HEK293 (cell line): Measurements from ENCODE around the gene PFKM.

ENCODE experiments used
- CTCF ChIA-PET: fragments of 350-600 bp; formaldehyde crosslinking; extraction: SDS; loops from one replicate; lab custom pipeline; 2021; ENCODE audit warnings: antibody characterized with exemption; lab: Yijun Ruan, JAX
- POLR2A ChIA-PET: fragments of 300-600 bp; formaldehyde crosslinking; extraction: SDS; loops from one replicate; lab custom pipeline; 2020; ENCODE audit warnings: antibody characterized with exemption, inconsistent platforms; lab: Yijun Ruan, JAX
- H3K27ac ChIP-seq: fragments of 200-500 bp; sonication (Bioruptor generic); 2 replicates; pipeline ENCODE4 v1.5.1; 2014; ENCODE audit warnings: low read depth, low read length, control low read depth, inconsistent platforms; ENCODE audit errors: extremely low read depth
- H3K36me3 ChIP-seq, 2 experiments: fragments of 200-500 bp in 1 of 2; sonication (Bioruptor generic) in 1 of 2; 1 replicate in 1 of 2; 2 replicates in 1 of 2; pipeline ENCODE4 v1.5.1; 2014 to 2017; ENCODE audit warnings: inconsistent platforms in 2 of 2, low read length in 2 of 2; ENCODE audit not compliant: control insufficient read depth in 2 of 2, insufficient read depth in 1 of 2
- H3K4me1 ChIP-seq: fragments of 200-500 bp; sonication (Bioruptor generic); 2 replicates; pipeline ENCODE4 v1.5.1; 2014; ENCODE audit warnings: mild to moderate bottlenecking, low read length, inconsistent platforms; ENCODE audit not compliant: control insufficient read depth, insufficient read depth
- H3K4me3 ChIP-seq: 2 replicates; pipeline ENCODE4 v1.5.1; 2011; ENCODE audit warnings: low read depth, mild to moderate bottlenecking, control low read depth, low read length, moderate library complexity
- H3K9me3 ChIP-seq: fragments of 200-500 bp; sonication (Bioruptor generic); 2 replicates; pipeline ENCODE4 v1.5.1; 2014; ENCODE audit warnings: low read depth, low read length, inconsistent platforms; ENCODE audit not compliant: control insufficient read depth, insufficient read depth
- CTCF ChIP-seq: fragments of 450-650 bp; formaldehyde crosslinking; IDR thresholded peaks from 2 replicates; pipeline ENCODE4 v1.5.1; 2016; ENCODE audit warnings: missing biosample characterization, missing genetic modification characterization
- GLI4 ChIP-seq: fragments of 450-650 bp; formaldehyde crosslinking; IDR thresholded peaks from 2 replicates; pipeline ENCODE4 v1.5.1; 2016; ENCODE audit warnings: missing biosample characterization, missing genetic modification characterization
- HOXA7 ChIP-seq: sonication (generic); formaldehyde crosslinking; IDR thresholded peaks from 2 replicates; pipeline ENCODE4 v1.8.1; 2022; ENCODE audit warnings: missing genetic modification reagents, borderline replicate concordance
- KLF10 ChIP-seq: fragments of 450-650 bp; IDR thresholded peaks from 2 replicates; pipeline ENCODE4 v1.5.1; 2018; ENCODE audit warnings: missing biosample characterization, mild to moderate bottlenecking, missing genetic modification characterization
- OVOL3 ChIP-seq: fragments of 450-650 bp; formaldehyde crosslinking; IDR thresholded peaks from 2 replicates; pipeline ENCODE4 v1.5.1; 2016; ENCODE audit warnings: missing biosample characterization, missing genetic modification characterization
- SP2 ChIP-seq: fragments of 450-650 bp; formaldehyde crosslinking; IDR thresholded peaks from 2 replicates; pipeline ENCODE4 v1.5.1; 2016; ENCODE audit warnings: missing biosample characterization, missing genetic modification characterization
- TCF7L2 ChIP-seq: IDR thresholded peaks from 2 replicates; pipeline ENCODE4 v1.6.1; 2011; ENCODE audit warnings: low read depth, mild to moderate bottlenecking, inconsistent platforms, low read length, moderate library complexity, borderline replicate concordance
- TRIM28 ChIP-seq: IDR thresholded peaks from 2 replicates; pipeline ENCODE4 v1.6.1; 2011; ENCODE audit warnings: low read length, control low read depth, borderline replicate concordance
- ZBTB49 ChIP-seq: fragments of 450-650 bp; formaldehyde crosslinking; IDR thresholded peaks from 2 replicates; pipeline ENCODE4 v1.5.1; 2016; ENCODE audit warnings: missing biosample characterization, missing genetic modification characterization, low read depth
- ZBTB7A ChIP-seq: fragments of 450-650 bp; formaldehyde crosslinking; IDR thresholded peaks from 2 replicates; pipeline ENCODE4 v1.5.1; 2016; ENCODE audit warnings: low read depth, missing biosample characterization, missing genetic modification characterization
- ZFP3 ChIP-seq: fragments of 450-650 bp; formaldehyde crosslinking; IDR thresholded peaks from 2 replicates; pipeline ENCODE4 v1.5.1; 2016; ENCODE audit warnings: low read depth, missing biosample characterization, missing genetic modification characterization
- ZNF10 ChIP-seq: fragments of 450-650 bp; formaldehyde crosslinking; IDR thresholded peaks from 2 replicates; pipeline ENCODE4 v1.5.1; 2017; ENCODE audit warnings: missing biosample characterization, missing genetic modification characterization
- ZNF114 ChIP-seq: fragments of 450-650 bp; formaldehyde crosslinking; IDR thresholded peaks from 2 replicates; pipeline ENCODE4 v1.5.0; 2017; ENCODE audit warnings: missing biosample characterization, missing genetic modification characterization
- ZNF174 ChIP-seq: fragments of 450-650 bp; formaldehyde crosslinking; IDR thresholded peaks from 2 replicates; pipeline ENCODE4 v1.5.0; 2017; ENCODE audit warnings: missing biosample characterization, mild to moderate bottlenecking, missing genetic modification characterization
- ZNF239 ChIP-seq: fragments of 450-650 bp; formaldehyde crosslinking; IDR thresholded peaks from 2 replicates; pipeline ENCODE4 v1.5.1; 2016; ENCODE audit warnings: missing biosample characterization, missing genetic modification characterization
- ZNF324 ChIP-seq: fragments of 450-650 bp; formaldehyde crosslinking; IDR thresholded peaks from 2 replicates; pipeline ENCODE4 v1.5.1; 2016; ENCODE audit warnings: missing biosample characterization, missing genetic modification characterization
- ZNF350 ChIP-seq: fragments of 450-650 bp; formaldehyde crosslinking; IDR thresholded peaks from 2 replicates; pipeline ENCODE4 v1.5.0; 2017; ENCODE audit warnings: missing biosample characterization, mild to moderate bottlenecking, missing genetic modification characterization
- ZNF394 ChIP-seq: fragments of 450-650 bp; formaldehyde crosslinking; IDR thresholded peaks from 2 replicates; pipeline ENCODE4 v1.5.1; 2016; ENCODE audit warnings: missing biosample characterization, missing genetic modification characterization, mild to moderate bottlenecking, moderate library complexity, borderline replicate concordance
- ZNF398 ChIP-seq: fragments of 450-650 bp; formaldehyde crosslinking; IDR thresholded peaks from 2 replicates; pipeline ENCODE4 v1.5.1; 2017; ENCODE audit warnings: missing biosample characterization, missing genetic modification characterization
- ZNF529 ChIP-seq: fragments of 450-650 bp; formaldehyde crosslinking; IDR thresholded peaks from 2 replicates; pipeline ENCODE4 v1.5.1; 2017; ENCODE audit warnings: missing genetic modification characterization, missing biosample characterization; ENCODE audit not compliant: insufficient replicate concordance
- ZNF549 ChIP-seq: fragments of 450-650 bp; IDR thresholded peaks from 2 replicates; pipeline ENCODE4 v1.5.1; 2018; ENCODE audit warnings: missing biosample characterization, missing genetic modification characterization, mild to moderate bottlenecking, inconsistent platforms, moderate library complexity
- ZNF580 ChIP-seq: fragments of 450-650 bp; formaldehyde crosslinking; IDR thresholded peaks from 2 replicates; pipeline ENCODE4 v1.5.1; 2016; ENCODE audit warnings: missing biosample characterization, missing genetic modification characterization
- ZNF596 ChIP-seq: fragments of 450-650 bp; IDR thresholded peaks from 2 replicates; pipeline ENCODE4 v1.5.0; 2018; ENCODE audit warnings: missing biosample characterization, mild to moderate bottlenecking, missing genetic modification characterization, moderate library complexity
- ZNF629 ChIP-seq: fragments of 450-650 bp; formaldehyde crosslinking; IDR thresholded peaks from 2 replicates; pipeline ENCODE4 v1.5.1; 2017; ENCODE audit warnings: missing biosample characterization, missing genetic modification characterization
- ZNF670 ChIP-seq: fragments of 450-650 bp; formaldehyde crosslinking; IDR thresholded peaks from 2 replicates; pipeline ENCODE4 v1.5.1; 2016; ENCODE audit warnings: missing biosample characterization, missing genetic modification characterization, low read depth
- ZNF747 ChIP-seq: fragments of 450-650 bp; formaldehyde crosslinking; IDR thresholded peaks from 2 replicates; pipeline ENCODE4 v1.5.1; 2016; ENCODE audit warnings: missing biosample characterization, missing genetic modification characterization
- ZSCAN16 ChIP-seq: fragments of 450-650 bp; formaldehyde crosslinking; IDR thresholded peaks from 2 replicates; pipeline ENCODE4 v1.5.1; 2016; ENCODE audit warnings: missing biosample characterization, missing genetic modification characterization

The PFKM gene

GRCh38 chr12:48070033-48070432 is 49.1 kb upstream of the PFKM start (continued):
- no peak for TF ChIP-seq ZBTB49
- TF ChIP-seq ZNF670 (tag by site-specific recombination), result no peak
- TF ChIP-seq ZNF350, result no peak
- TF ChIP-seq SP2, result no peak
- TF ChIP-seq ZNF394 (tag by site-specific recombination), result no peak
- no peak for TF ChIP-seq TCF7L2
- TF ChIP-seq ZNF629 (tag by site-specific recombination), result no peak

GRCh38 chr12:48070731-48071130 is 48.4 kb upstream of the PFKM start:
- ChIA-PET CTCF (interaction anchor here (0.7 kb wide), 2 partner anchors 49 to 199 kb away, joined by 3 read pairs; no protein-coding TSS in a partner anchor), POLR2A (no interaction called here)
- Histone ChIP-seq H3K36me3 (peaks cover 70 to 71% of the 10 kb centered on the region in 2 experiments), H3K27ac (no peak overlapping the region), H3K4me3 (no peak overlapping the region), H3K9me3 (no peaks in the 10 kb centered on the region), H3K4me1 (no peaks in the 10 kb centered on the region)
- TF ChIP-seq ZNF549 (no peak), ZSCAN16 (no peak), ZNF114 (tag by site-specific recombination) (no peak), ZFP3 (tag by site-specific recombination) (no peak)

- TF ChIP-seq CTCF, result no peak
- TF ChIP-seq GLI4, result no peak
- no peak for TF ChIP-seq ZNF239 (tag by site-specific recombination)
- H3K36me3 ChIP-seq, result peaks cover 61 to 64% of the 10 kb centered on the region in 2 experiments
- CTCF ChIA-PET, result no interaction called here
- H3K4me3 ChIP-seq, result no peak overlapping the region
- no peaks in the 10 kb centered on the region for H3K4me1 ChIP-seq
- POLR2A ChIA-PET, result no interaction called here
- H3K27ac ChIP-seq, result no peak overlapping the region
- no peaks in the 10 kb centered on the region for H3K9me3 ChIP-seq
Observed at GRCh38 chr12:48071808-48072207, 47.4 kb upstream of the PFKM start.

- no peaks in the 10 kb centered on the region for H3K4me1 ChIP-seq
- peaks cover 57 to 61% of the 10 kb centered on the region in 2 experiments for H3K36me3 ChIP-seq
- no peak overlapping the region for H3K27ac ChIP-seq
- POLR2A ChIA-PET, result no interaction called here
- no peaks in the 10 kb centered on the region for H3K9me3 ChIP-seq
- H3K4me3 ChIP-seq, result no peak overlapping the region
- TF ChIP-seq TRIM28 (no peak), ZNF596 (tag by site-specific recombination) (no peak), ZNF324 (tag by site-specific recombination) (no peak), ZNF580 (tag by site-specific recombination) (no peak), HOXA7 (CRISPR knock-in tag) (no peak), ZNF10 (tag by site-specific recombination) (no peak), ZBTB7A (tag by site-specific recombination) (no peak), KLF10 (no peak), OVOL3 (tag by site-specific recombination) (no peak), ZNF529 (tag by site-specific recombination) (no peak), ZNF549 (no peak), ZNF174 (tag by site-specific recombination) (no peak), ZNF398 (tag by site-specific recombination) (no peak), ZNF747 (tag by site-specific recombination) (no peak)
- CTCF ChIA-PET, result interaction anchor here (0.6 kb wide), 1 partner anchor 58 kb away, joined by 3 read pairs; no protein-coding TSS in a partner anchor
Observed at GRCh38 chr12:48072266-48072665, 46.9 kb upstream of the PFKM start.
